Astrocyte (in vitro differentiated cells and primary cell): Measurements from ENCODE around the gene TCF7. TPM values are rescaled to one million over a fixed set of nuclear protein-coding genes. Genes with fewer than 3 reads are reported as not detected.

Experiments used
- DNase-seq: peaks from one replicate; pipeline ENCODE4 v3.0.0-alpha.2; 2010; ENCODE audit warnings: low read depth
- FAIRE-seq: peaks from 2 replicates; lab custom pipeline; 2011; peaks lifted over from hg19 to GRCh38; lab: Jason Lieb, UNC
- H2AFZ ChIP-seq: 2 replicates; pipeline ENCODE4 v1.6.0; 2012; ENCODE audit warnings: low read depth, low read length, inconsistent platforms
- H3K27ac ChIP-seq: 2 replicates; pipeline ENCODE4 v1.5.1; 2011; ENCODE audit warnings: low read depth, low read length, inconsistent platforms
- H3K27me3 ChIP-seq: 2 replicates; pipeline ENCODE4 v1.6.0; 2011; ENCODE audit warnings: low read length, inconsistent platforms; ENCODE audit not compliant: insufficient read depth
- H3K36me3 ChIP-seq: 2 replicates; pipeline ENCODE4 v1.5.1; 2011; ENCODE audit warnings: low read length, inconsistent platforms; ENCODE audit not compliant: insufficient read depth
- H3K4me1 ChIP-seq: 2 replicates; pipeline ENCODE4 v1.5.1; 2011; ENCODE audit warnings: low read length, inconsistent platforms; ENCODE audit not compliant: insufficient read depth
- H3K4me2 ChIP-seq: 2 replicates; pipeline ENCODE4 v1.6.0; 2012; ENCODE audit warnings: low read length, inconsistent platforms
- H3K4me3 ChIP-seq: 2 replicates; pipeline ENCODE4 v1.5.1; 2011; ENCODE audit warnings: low read depth, mild to moderate bottlenecking, low read length, inconsistent platforms; ENCODE audit not compliant: insufficient read depth
- H3K79me2 ChIP-seq: 2 replicates; pipeline ENCODE4 v1.6.0; 2012; ENCODE audit warnings: mild to moderate bottlenecking, low read length, inconsistent platforms; ENCODE audit not compliant: insufficient read depth
- H3K9ac ChIP-seq: 2 replicates; pipeline ENCODE4 v1.6.0; 2012; ENCODE audit warnings: mild to moderate bottlenecking, low read length, inconsistent platforms
- H3K9me3 ChIP-seq: 2 replicates; pipeline ENCODE4 v1.5.1; 2012; ENCODE audit warnings: low read depth, mild to moderate bottlenecking, low read length, inconsistent platforms; ENCODE audit not compliant: insufficient read depth
- H4K20me1 ChIP-seq: 2 replicates; pipeline ENCODE4 v1.6.0; 2012; ENCODE audit warnings: low read length, inconsistent platforms; ENCODE audit not compliant: insufficient read depth
- H3K27ac Mint-ChIP-seq: one replicate; pipeline ENCODE4 v1.8.0; 2021; ENCODE audit warnings: mild to moderate bottlenecking, mixed read lengths; ENCODE audit not compliant: unreplicated experiment
- H3K27me3 Mint-ChIP-seq: one replicate; pipeline ENCODE4 v1.8.0; 2021; ENCODE audit warnings: low read depth, mixed read lengths; ENCODE audit not compliant: unreplicated experiment
- H3K36me3 Mint-ChIP-seq: one replicate; pipeline ENCODE4 v1.8.0; 2021; ENCODE audit warnings: low read depth, mixed read lengths; ENCODE audit not compliant: unreplicated experiment
- H3K4me1 Mint-ChIP-seq: one replicate; pipeline ENCODE4 v1.8.0; 2021; ENCODE audit warnings: low read depth, mixed read lengths; ENCODE audit not compliant: unreplicated experiment
- H3K4me3 Mint-ChIP-seq: one replicate; pipeline ENCODE4 v1.8.0; 2021; ENCODE audit warnings: mild to moderate bottlenecking, moderate library complexity, mixed read lengths; ENCODE audit not compliant: unreplicated experiment
- H3K9me3 Mint-ChIP-seq: one replicate; pipeline ENCODE4 v1.8.0; 2021; ENCODE audit warnings: mild to moderate bottlenecking, mixed read lengths; ENCODE audit not compliant: unreplicated experiment
- EZH2 ChIP-seq: IDR thresholded peaks from 2 replicates; pipeline ENCODE4 v1.6.1; 2012; ENCODE audit warnings: mild to moderate bottlenecking, low read length, inconsistent platforms; ENCODE audit not compliant: insufficient read depth
- total RNA-seq: library from RNA; stranded (reverse); gene quantifications from 2 replicates; pipeline ENCODE4 v1.2.1, GENCODE V29; 2021
- TF ChIP-seq, protein P1 (sequence below): IDR thresholded peaks from 2 replicates; pipeline ENCODE4 v1.5.1; 2011; ENCODE audit warnings: low read depth, mild to moderate bottlenecking, inconsistent platforms, low read length, moderate library complexity; ENCODE audit not compliant: insufficient read depth

TCF7 gene
- total RNA-seq, 1 donor from 2014 or later: 2.6 TPM

DNA sequence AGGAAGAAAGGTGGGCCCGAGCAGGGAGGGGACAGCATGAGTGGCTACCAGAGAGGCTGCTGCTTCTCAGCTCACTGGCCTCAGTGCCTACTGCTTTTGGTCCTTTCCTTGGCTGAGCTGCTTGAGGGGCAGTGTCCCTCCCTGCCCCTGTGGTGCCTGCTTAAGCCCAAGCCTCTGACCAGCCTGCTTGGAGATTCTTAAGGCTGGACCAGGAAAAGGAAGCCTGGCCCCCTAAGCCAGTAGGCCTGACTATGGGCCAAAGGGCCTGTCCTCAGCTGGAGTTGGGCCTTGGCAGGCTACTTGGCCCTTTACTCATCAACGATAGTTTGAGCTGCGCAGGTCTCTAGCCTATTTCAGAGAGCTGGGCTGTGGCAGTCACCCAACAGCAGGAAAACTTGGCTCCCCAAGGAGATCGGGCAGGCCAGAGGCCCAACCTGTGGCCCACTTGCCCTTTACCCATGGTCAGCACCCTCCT, 24.9 kb downstream of the TCF7 start:
- peaks cover 91% of the 10 kb centered on the region for H4K20me1 ChIP-seq
- H3K4me2 ChIP-seq: no peak overlapping the region
- no peak overlapping the region for H3K9ac ChIP-seq
- peaks cover 43% of the 10 kb centered on the region for H3K79me2 ChIP-seq
- DNase-seq (no peak), FAIRE-seq (no peak)
- Mint-ChIP-seq H3K27ac (no peak overlapping the region), H3K9me3 (no peaks in the 10 kb centered on the region), H3K36me3 (peaks cover 12% of the 10 kb centered on the region), H3K27me3 (no peaks in the 10 kb centered on the region), H3K4me3 (no peak overlapping the region), H3K4me1 (peaks cover 17% of the 10 kb centered on the region)
- peaks cover 18% of the 10 kb centered on the region for H3K4me1 ChIP-seq
- no peak overlapping the region for H3K27ac ChIP-seq
- H3K9me3 ChIP-seq: no peaks in the 10 kb centered on the region
- no peak overlapping the region for H3K4me3 ChIP-seq
- H3K27me3 ChIP-seq: no peaks in the 10 kb centered on the region
- no peak overlapping the region for H2AFZ ChIP-seq
- peaks cover 17% of the 10 kb centered on the region for H3K36me3 ChIP-seq
- TF ChIP-seq, protein P1, sequence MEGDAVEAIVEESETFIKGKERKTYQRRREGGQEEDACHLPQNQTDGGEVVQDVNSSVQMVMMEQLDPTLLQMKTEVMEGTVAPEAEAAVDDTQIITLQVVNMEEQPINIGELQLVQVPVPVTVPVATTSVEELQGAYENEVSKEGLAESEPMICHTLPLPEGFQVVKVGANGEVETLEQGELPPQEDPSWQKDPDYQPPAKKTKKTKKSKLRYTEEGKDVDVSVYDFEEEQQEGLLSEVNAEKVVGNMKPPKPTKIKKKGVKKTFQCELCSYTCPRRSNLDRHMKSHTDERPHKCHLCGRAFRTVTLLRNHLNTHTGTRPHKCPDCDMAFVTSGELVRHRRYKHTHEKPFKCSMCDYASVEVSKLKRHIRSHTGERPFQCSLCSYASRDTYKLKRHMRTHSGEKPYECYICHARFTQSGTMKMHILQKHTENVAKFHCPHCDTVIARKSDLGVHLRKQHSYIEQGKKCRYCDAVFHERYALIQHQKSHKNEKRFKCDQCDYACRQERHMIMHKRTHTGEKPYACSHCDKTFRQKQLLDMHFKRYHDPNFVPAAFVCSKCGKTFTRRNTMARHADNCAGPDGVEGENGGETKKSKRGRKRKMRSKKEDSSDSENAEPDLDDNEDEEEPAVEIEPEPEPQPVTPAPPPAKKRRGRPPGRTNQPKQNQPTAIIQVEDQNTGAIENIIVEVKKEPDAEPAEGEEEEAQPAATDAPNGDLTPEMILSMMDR: no peak
- TF ChIP-seq EZH2: no peak

DNA sequence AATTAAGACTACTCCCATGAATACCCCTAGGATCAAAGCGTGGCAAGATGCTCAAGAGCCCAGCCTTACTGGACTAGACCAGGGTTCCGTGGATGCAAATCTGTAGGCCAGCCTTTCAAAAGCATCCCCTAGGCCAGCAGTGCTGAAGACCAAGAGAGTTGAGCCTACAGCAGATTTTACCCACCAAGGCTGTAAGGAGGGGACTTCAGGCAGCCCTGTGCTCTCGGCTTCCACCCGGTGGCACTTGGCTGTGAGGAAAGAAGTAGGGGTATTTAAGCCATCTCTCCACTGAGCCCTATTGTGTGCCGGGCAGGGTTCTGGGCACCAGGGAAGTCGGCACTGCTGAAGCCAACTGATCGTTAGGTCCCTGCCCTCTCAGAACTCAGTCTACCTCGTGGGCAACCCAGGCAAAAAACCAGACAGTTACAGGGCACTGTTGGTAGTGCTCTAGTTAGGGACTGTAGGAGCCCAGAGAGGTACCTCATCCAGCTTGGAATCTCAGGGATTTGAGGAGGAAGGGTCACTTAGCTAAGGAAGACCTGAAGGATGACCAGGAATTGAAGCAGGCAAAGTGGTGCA, 25.5 kb downstream of the TCF7 start:
- Mint-ChIP-seq H3K27ac (no peak overlapping the region), H3K36me3 (peaks cover 12% of the 10 kb centered on the region), H3K27me3 (no peaks in the 10 kb centered on the region), H3K9me3 (no peaks in the 10 kb centered on the region), H3K4me3 (no peak overlapping the region), H3K4me1 (peaks cover 17% of the 10 kb centered on the region)
- no peak for DNase-seq
- Histone ChIP-seq H3K4me3 (no peak overlapping the region), H3K36me3 (peaks cover 18% of the 10 kb centered on the region), H2AFZ (no peak overlapping the region), H3K27ac (no peak overlapping the region), H3K9ac (no peak overlapping the region), H3K9me3 (no peaks in the 10 kb centered on the region), H3K79me2 (peaks cover 49% of the 10 kb centered on the region), H3K4me1 (peaks cover 18% of the 10 kb centered on the region), H3K4me2 (no peak overlapping the region), H3K27me3 (no peaks in the 10 kb centered on the region), H4K20me1 (peaks cover 93% of the 10 kb centered on the region)
- no peak for FAIRE-seq
- no peak for TF ChIP-seq EZH2
- TF ChIP-seq, protein P1: no peak

DNA sequence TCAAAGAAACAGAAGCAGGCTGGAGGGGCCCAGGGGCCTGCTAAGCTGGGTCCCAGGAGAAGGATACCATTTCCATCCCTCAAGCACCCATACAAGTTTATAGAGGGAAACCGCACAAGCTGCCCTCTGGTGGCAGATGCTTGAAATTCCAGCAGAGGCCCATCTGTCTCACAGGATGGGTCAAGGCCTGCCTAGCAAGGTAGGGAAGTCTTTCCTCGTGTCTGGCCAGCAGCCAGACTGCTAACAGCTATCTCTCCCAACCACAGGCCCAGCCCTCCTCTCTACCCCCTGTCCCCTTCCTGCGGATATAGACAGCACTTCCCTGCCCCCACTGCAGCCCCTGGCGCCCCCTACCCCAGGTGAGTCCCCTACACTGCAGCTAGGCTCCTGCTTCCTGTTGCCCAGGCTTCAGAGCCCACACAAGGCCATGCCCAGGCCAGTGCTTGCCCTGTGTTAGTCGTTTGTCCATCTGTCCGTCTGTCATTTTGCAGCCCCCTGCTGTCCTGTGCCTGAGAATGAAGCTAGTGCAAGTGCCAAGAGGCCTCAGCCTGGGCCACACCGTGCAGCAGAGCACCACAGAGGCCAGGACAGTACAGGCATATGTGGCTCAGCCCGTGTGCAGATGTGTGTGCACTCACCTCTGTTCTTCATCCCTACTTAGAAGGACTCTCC, 26.2 kb downstream of the TCF7 start:
- no peak overlapping the region for H2AFZ ChIP-seq
- H3K9me3 ChIP-seq: no peaks in the 10 kb centered on the region
- H3K27me3 Mint-ChIP-seq: no peaks in the 10 kb centered on the region
- peaks cover 93% of the 10 kb centered on the region for H4K20me1 ChIP-seq
- no peaks in the 10 kb centered on the region for H3K27me3 ChIP-seq
- H3K9ac ChIP-seq: no peak overlapping the region
- no peak overlapping the region for H3K4me3 ChIP-seq
- no peak overlapping the region for H3K4me3 Mint-ChIP-seq
- H3K9me3 Mint-ChIP-seq: no peaks in the 10 kb centered on the region
- H3K4me1 Mint-ChIP-seq: peaks cover 17% of the 10 kb centered on the region
- peaks cover 21% of the 10 kb centered on the region for H3K36me3 ChIP-seq
- peak overlapping the region; percentile 41 for H3K27ac Mint-ChIP-seq
- H3K36me3 Mint-ChIP-seq: peaks cover 6% of the 10 kb centered on the region
- H3K27ac ChIP-seq: no peak overlapping the region
- H3K4me1 ChIP-seq: peaks cover 18% of the 10 kb centered on the region
- FAIRE-seq (no peak), DNase-seq (peak; percentile 53)
- H3K79me2 ChIP-seq: peaks cover 56% of the 10 kb centered on the region
- H3K4me2 ChIP-seq: no peak overlapping the region
- TF ChIP-seq, protein P1: peak; percentile 68
- no peak for TF ChIP-seq EZH2
